Activated T-cell treated with anti-CD3 and anti-CD28 coated beads, Interleukin-2, amount 50 U/mL, for 24 hours (primary cell): ENCODE measurements around the gene PDE6H.

Experiments used
- DNase-seq: peaks from one replicate; pipeline ENCODE4 v3.0.0-alpha.2; 2020
- H3K27ac Mint-ChIP-seq: 2 replicates; pipeline ENCODE4 v1.8.0; 2020; ENCODE audit warnings: mild to moderate bottlenecking, mixed read lengths
- H3K27me3 Mint-ChIP-seq: 2 replicates; pipeline ENCODE4 v1.8.0; 2020; ENCODE audit warnings: mixed read lengths
- H3K36me3 Mint-ChIP-seq: 2 replicates; pipeline ENCODE4 v1.8.0; 2020; ENCODE audit warnings: low read depth, mixed read lengths
- H3K4me1 Mint-ChIP-seq: 2 replicates; pipeline ENCODE4 v1.8.0; 2020; ENCODE audit warnings: low read depth, mixed read lengths
- H3K4me3 Mint-ChIP-seq: 2 replicates; pipeline ENCODE4 v1.8.0; 2020; ENCODE audit warnings: mild to moderate bottlenecking, moderate library complexity, mixed read lengths
- H3K9me3 Mint-ChIP-seq: 2 replicates; pipeline ENCODE4 v1.8.0; 2020; ENCODE audit warnings: mixed read lengths

The PDE6H gene

DNA sequence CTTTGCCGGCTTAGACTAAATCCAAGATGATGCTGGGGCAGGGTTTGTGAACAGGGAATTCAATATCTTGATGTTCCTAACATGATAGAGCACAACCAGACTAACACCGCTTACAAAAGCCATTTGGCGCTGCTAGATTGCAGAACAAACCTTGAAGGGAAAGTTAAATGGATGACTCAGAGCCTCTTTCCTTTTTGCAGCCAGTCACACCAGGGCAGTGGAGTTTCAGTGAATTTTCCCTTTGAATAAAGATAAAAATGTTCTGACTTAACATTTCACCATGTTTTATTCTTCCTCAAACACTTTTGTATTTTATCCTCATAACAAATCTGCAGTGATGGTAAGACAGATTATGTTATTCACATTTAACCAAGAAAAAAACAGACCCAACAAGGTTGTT is 47.3 kb downstream of the PDE6H start:
- Mint-ChIP-seq H3K27me3 (no peaks in the 10 kb centered on the region), H3K9me3 (no peaks in the 10 kb centered on the region), H3K36me3 (no peaks in the 10 kb centered on the region), H3K27ac (no peak overlapping the region), H3K4me1 (no peaks in the 10 kb centered on the region), H3K4me3 (no peak overlapping the region)
- no peak for DNase-seq
